Measurements from ENCODE around the gene EZR. TPM values are rescaled to one million over a fixed set of nuclear protein-coding genes. Genes with fewer than 3 reads are reported as not detected.
A peak's percentile ranks its signal among the peaks of the same experiment; 100 is the strongest.

Gene EZR
- total RNA-seq, 1 donor from 2014 or later = 264 TPM

- TF ChIP-seq, protein P1, sequence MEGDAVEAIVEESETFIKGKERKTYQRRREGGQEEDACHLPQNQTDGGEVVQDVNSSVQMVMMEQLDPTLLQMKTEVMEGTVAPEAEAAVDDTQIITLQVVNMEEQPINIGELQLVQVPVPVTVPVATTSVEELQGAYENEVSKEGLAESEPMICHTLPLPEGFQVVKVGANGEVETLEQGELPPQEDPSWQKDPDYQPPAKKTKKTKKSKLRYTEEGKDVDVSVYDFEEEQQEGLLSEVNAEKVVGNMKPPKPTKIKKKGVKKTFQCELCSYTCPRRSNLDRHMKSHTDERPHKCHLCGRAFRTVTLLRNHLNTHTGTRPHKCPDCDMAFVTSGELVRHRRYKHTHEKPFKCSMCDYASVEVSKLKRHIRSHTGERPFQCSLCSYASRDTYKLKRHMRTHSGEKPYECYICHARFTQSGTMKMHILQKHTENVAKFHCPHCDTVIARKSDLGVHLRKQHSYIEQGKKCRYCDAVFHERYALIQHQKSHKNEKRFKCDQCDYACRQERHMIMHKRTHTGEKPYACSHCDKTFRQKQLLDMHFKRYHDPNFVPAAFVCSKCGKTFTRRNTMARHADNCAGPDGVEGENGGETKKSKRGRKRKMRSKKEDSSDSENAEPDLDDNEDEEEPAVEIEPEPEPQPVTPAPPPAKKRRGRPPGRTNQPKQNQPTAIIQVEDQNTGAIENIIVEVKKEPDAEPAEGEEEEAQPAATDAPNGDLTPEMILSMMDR (conservative IDR thresholded peaks at IDR 0.05; ENCODE audit: low read depth, low read length) = no peak
- no peak for DNase-seq (ENCODE audit: low read depth)
- no peak overlapping the region for H3K4me3 ChIP-seq (ENCODE audit: low read depth, low read length)
Observed at GRCh38 chr6:158756977-158757752, 62.0 kb downstream of the EZR start.

GRCh38 chr6:158756126-158756525 lies 63.0 kb downstream of the EZR start:
- no peak for DNase-seq (ENCODE audit: low read depth)
- H3K4me3 ChIP-seq (ENCODE audit: low read depth, low read length) = no peak overlapping the region
- TF ChIP-seq, protein P1 (conservative IDR thresholded peaks at IDR 0.05; ENCODE audit: low read depth, low read length) = no peak

DNA sequence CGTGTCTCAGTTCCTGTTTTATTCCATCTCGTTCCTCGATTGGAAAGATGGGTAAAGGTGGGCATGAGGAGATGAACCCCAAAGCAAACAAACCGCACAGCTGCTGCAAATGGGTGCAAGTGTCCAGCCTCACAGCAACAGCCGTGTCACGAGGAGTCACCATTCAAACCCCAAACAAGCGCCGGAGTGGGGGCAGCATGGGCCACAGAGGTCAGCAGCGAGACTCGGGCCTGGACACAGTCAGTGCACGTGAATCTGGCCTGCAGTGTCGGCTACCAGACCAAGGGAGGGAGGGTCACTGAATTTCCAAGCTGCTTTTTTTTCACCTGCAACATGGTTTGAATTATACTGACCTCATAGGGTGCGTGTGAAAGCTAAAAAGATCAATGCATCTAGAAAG lies 63.5 kb downstream of the EZR start:
- TF ChIP-seq, protein P1 (conservative IDR thresholded peaks at IDR 0.05; ENCODE audit: low read depth, low read length) = no peak
- no peak for DNase-seq (ENCODE audit: low read depth)
- no peak overlapping the region for H3K4me3 ChIP-seq (ENCODE audit: low read depth, low read length)

GRCh38 chr6:158754738-158755137 lies 64.4 kb downstream of the EZR start:
- no peak overlapping the region for H3K4me3 ChIP-seq (ENCODE audit: low read depth, low read length)
- TF ChIP-seq, protein P1 (conservative IDR thresholded peaks at IDR 0.05; ENCODE audit: low read depth, low read length) = no peak
- no peak for DNase-seq (ENCODE audit: low read depth)

DNA sequence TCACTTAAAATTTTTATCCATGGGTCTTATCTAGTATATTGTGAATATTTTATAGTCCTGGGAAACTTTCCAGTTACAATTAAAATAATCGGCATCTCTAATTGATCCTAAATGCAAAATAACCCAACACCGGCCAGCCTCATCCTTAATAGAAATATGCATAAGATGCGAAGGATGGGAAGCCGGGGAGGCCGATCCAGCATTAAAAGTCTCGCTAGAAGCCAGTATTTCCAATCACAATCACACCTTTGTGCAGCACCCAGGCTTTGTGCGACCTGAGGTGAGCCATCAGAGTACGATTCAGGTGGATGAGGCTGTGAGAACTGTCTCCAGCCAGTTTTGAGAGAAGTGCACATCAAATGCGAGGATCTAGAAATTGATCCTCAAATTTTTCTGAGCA lies 65.4 kb downstream of the EZR start:
- TF ChIP-seq, protein P1 (conservative IDR thresholded peaks at IDR 0.05; ENCODE audit: low read depth, low read length) = no peak
- DNase-seq (ENCODE audit: low read depth) = no peak
- no peak overlapping the region for H3K4me3 ChIP-seq (ENCODE audit: low read depth, low read length)

DNA sequence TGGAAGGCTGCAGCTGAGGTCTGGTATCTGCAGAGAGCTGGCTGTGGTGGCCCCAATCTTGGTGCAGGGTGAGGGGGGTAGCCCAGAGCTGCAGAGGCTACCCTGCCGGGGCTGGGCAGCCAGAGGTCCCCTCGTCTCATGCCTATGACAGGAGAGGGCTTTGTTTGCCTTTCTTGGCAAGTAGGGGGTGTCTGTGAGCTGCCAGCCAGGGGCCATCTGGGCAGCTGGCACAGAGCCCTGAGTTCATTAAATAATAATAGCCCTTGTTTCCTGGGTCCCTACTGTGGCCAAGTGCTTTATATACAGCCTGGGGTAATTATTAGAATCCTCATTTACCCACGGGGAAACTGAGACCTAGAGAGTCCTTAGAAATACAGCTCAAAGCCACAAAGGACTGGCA lies 66.6 kb downstream of the EZR start:
- DNase-seq (ENCODE audit: low read depth) = no peak
- TF ChIP-seq, protein P1 (conservative IDR thresholded peaks at IDR 0.05; ENCODE audit: low read depth, low read length) = peak; percentile 47

DNA sequence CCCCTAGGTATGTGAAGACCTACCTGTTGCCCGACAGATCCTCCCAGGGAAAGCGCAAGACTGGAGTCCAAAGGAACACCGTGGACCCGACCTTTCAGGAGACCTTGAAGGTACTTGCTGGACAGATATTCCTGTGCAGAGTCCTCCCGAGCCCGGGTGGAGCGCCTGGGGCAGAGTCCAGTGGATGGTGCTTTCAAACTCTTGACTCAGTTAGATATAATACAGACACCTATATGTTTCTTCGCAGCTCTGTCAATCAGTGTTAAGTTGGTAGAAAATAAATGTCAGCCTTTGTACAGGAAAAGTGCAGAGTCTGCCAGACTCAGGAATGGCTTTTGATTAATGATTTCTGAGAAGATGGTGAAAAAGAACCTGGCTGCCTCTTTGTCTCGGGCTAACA lies 67.2 kb downstream of the EZR start:
- no peak overlapping the region for H3K4me3 ChIP-seq (ENCODE audit: low read depth, low read length)
- TF ChIP-seq, protein P1 (conservative IDR thresholded peaks at IDR 0.05; ENCODE audit: low read depth, low read length) = no peak
- DNase-seq (ENCODE audit: low read depth) = no peak

More for the DNA sequence above, 66.6 kb downstream of the EZR start:
- no peak overlapping the region for H3K4me3 ChIP-seq (ENCODE audit: low read depth, low read length)
